WERI-Rb-1 (cell line): ENCODE data around the gene SGSM1.

Experiments used
- DNase-seq: peaks from one replicate; pipeline ENCODE4 v3.0.0-alpha.2; 2020
- H3K27ac ChIP-seq: fragments of 250-450 bp; sonication (Bioruptor Pico); 2 replicates; pipeline ENCODE4 v1.5.1; 2020; ENCODE audit warnings: mild to moderate bottlenecking, moderate library complexity
- H3K27me3 ChIP-seq: fragments of 250-450 bp; sonication (Bioruptor Pico); 2 replicates; pipeline ENCODE4 v1.5.1; 2021; ENCODE audit warnings: mild to moderate bottlenecking, low read depth, moderate library complexity; ENCODE audit not compliant: insufficient read depth, severe bottlenecking
- H3K36me3 ChIP-seq: fragments of 250-450 bp; sonication (Bioruptor Pico); 2 replicates; pipeline ENCODE4 v1.5.1; 2020; ENCODE audit warnings: mild to moderate bottlenecking, moderate library complexity
- H3K4me3 ChIP-seq: 2 replicates; pipeline ENCODE4 v1.5.1; 2011; ENCODE audit warnings: low read depth, mild to moderate bottlenecking, control low read depth, low read length
- H3K9me3 ChIP-seq: fragments of 250-450 bp; sonication (Bioruptor Pico); 2 replicates; pipeline ENCODE4 v1.5.1; 2021; ENCODE audit warnings: mild to moderate bottlenecking, moderate library complexity; ENCODE audit not compliant: severe bottlenecking
- CTCF ChIP-seq: IDR thresholded peaks from 2 replicates; pipeline ENCODE4 v1.5.1; 2011; ENCODE audit warnings: low read depth, mild to moderate bottlenecking, control low read depth, inconsistent platforms, low read length

SGSM1 gene

DNA sequence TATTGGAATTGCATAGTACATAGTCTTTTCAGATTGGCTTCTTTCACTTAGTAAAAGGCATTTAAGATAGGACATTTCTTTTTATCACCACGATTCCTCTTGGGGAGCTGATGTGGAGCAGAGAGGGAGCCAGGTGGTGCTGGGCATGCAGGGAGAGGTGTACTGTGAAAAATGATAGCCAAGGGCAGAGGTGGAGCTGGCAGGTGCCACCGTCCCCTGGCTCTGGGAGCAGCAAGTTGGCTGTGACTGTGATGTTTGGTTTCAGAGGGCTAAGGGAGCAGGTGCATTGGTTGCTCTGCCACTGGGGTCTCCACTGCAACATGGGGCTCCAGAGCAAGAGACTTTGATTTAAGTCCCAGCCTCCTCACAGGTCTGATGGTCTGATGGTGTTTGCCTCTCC is 16.5 kb downstream of the SGSM1 start:
- DNase-seq, result no peak

DNA sequence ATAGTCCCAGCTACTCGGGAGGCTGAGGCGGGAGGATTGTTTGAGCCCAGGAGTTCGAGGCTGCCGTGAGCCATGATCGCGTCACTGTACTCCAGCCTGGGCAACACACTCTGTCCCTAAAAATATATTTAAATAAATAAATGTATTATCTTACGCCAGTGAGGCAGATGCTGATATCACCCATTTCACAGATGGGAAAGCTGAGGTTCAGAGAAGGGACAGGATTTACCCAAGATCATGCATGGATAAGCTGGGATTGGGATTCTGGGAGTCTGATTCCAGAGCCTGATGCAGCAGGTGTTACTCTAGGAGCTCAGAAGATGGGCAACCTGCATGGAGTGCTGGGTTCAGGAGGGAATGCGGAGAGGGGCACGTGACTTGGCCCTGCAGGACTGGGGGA is 17.8 kb downstream of the SGSM1 start:
- TF ChIP-seq CTCF, result no peak
- no peak overlapping the region for H3K27ac ChIP-seq
- H3K36me3 ChIP-seq, result no peaks in the 10 kb centered on the region
- no peak for DNase-seq
- no peak overlapping the region for H3K4me3 ChIP-seq
- no peaks in the 10 kb centered on the region for H3K27me3 ChIP-seq
- H3K9me3 ChIP-seq, result no peaks in the 10 kb centered on the region

More for the DNA sequence above, 16.5 kb downstream of the SGSM1 start:
- Histone ChIP-seq H3K36me3 (no peaks in the 10 kb centered on the region), H3K27me3 (no peaks in the 10 kb centered on the region), H3K9me3 (no peaks in the 10 kb centered on the region), H3K4me3 (no peak overlapping the region), H3K27ac (no peak overlapping the region)
- TF ChIP-seq CTCF, result no peak

GRCh38 chr22:24824250-24824649 is 18.2 kb downstream of the SGSM1 start:
- DNase-seq, result no peak
- no peaks in the 10 kb centered on the region for H3K9me3 ChIP-seq
- no peaks in the 10 kb centered on the region for H3K36me3 ChIP-seq
- TF ChIP-seq CTCF, result no peak
- no peaks in the 10 kb centered on the region for H3K27me3 ChIP-seq
- H3K27ac ChIP-seq, result no peak overlapping the region
- no peak overlapping the region for H3K4me3 ChIP-seq

DNA sequence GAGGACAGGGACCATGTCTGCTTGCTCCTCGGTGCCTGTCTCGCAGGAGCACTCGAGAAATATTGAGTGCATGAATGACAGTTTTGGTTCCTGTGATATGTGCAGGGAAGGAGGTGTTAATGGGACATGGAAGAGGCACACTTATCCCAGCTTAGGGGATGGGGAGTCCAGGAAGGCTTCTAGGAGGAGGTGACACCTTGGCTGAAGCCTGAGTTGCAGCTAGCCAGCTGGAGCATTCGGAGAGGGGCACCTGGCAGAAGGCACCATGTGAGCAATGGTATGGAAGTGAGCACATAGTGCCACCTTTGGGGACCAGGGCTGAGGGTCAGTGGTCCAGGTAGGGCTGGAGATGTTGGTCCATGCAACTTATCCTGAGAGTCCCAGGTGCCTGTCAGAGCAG is 18.9 kb downstream of the SGSM1 start:
- no peak for TF ChIP-seq CTCF
- Histone ChIP-seq H3K27me3 (no peaks in the 10 kb centered on the region), H3K4me3 (no peak overlapping the region)

DNA sequence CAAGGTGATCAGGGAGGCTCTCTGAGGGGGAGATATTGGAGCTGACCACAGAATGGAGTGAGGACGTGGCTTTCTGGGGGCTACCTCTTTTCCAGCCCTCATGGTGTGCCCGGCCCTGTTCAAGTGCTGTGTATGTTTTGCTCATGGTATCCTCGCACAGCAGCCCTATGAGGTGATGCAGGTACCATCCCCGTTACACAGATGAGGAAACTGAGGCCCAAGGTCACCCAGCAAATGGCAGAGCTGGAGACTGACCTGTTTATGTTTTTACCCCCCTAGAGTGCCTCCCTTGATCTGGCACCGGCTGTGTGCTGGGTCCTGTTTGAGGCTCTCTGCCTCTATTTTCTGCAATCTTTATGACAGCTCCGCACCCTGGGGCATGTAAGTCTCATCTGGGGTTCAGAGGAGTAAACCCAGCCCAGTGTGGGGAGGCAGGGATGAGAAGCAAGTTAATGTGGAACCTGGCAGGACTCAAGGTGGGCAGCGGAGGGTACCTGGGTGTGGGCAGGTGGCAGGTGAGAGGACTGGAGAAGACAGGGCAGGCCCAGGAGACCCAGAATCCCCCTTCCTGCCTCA is 20.8 kb downstream of the SGSM1 start:
- no peaks in the 10 kb centered on the region for H3K36me3 ChIP-seq
- TF ChIP-seq CTCF, result no peak
- no peak overlapping the region for H3K4me3 ChIP-seq
- no peak overlapping the region for H3K27ac ChIP-seq
- no peaks in the 10 kb centered on the region for H3K9me3 ChIP-seq
- DNase-seq, result no peak
- H3K27me3 ChIP-seq, result no peaks in the 10 kb centered on the region

More for the DNA sequence above, 18.9 kb downstream of the SGSM1 start:
- no peak overlapping the region for H3K27ac ChIP-seq
- H3K36me3 ChIP-seq, result no peaks in the 10 kb centered on the region
- DNase-seq, result no peak
- H3K9me3 ChIP-seq, result no peaks in the 10 kb centered on the region

DNA sequence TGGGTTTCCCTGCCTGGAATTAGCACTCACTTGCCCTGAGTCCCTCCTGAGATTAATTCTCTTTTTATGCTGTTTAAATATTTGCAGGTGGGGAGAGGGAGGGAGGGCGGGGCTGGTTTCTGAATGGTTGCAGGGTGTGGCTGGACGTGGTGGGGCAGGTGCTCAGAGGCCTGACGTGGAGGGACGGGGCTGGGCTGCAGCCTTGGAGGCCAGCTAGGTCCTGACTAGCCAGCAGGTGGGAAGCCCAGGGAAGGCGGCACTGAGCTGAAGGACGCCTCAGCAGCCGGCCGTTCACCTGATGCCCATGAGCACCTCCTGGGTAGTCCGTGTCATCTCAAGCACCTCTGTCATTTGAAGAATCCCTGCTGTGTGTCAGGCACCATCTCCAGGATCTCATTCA is 21.3 kb downstream of the SGSM1 start:
- no peak for DNase-seq
- Histone ChIP-seq H3K27ac (no peak overlapping the region), H3K4me3 (no peak overlapping the region), H3K27me3 (no peaks in the 10 kb centered on the region), H3K36me3 (no peaks in the 10 kb centered on the region), H3K9me3 (no peaks in the 10 kb centered on the region)
- no peak for TF ChIP-seq CTCF
